Activated CD8-positive, alpha-beta memory T cell treated with anti-CD3 and anti-CD28 coated beads, Interleukin-2, amount 10 ng/mL, durations not matched to agents 7 days and 5 days (primary cell): ENCODE data around the gene SLC6A13. TPM values are rescaled to one million over a fixed set of nuclear protein-coding genes. Genes with fewer than 3 reads are reported as not detected.

ENCODE experiments used
- ATAC-seq: fragments of 150-1000 bp; cut with Tn5 transposase; one replicate; pipeline ENCODE4 v1.10.0; 2021; ENCODE audit warnings: moderate library complexity
- CTCF ChIA-PET: fragments of 350-600 bp; sonication (Branson Sonifier 250); formaldehyde crosslinking; loops from one replicate; lab custom pipeline; 2021; ENCODE audit warnings: antibody characterized with exemption; lab: Charles Lee
- DNase-seq: peaks from one replicate; pipeline ENCODE4 v3.0.0-alpha.2; 2020
- H3K27ac Mint-ChIP-seq: one replicate; pipeline ENCODE4 v1.8.0; 2021; ENCODE audit warnings: mild to moderate bottlenecking, mixed read lengths
- H3K27me3 Mint-ChIP-seq: one replicate; pipeline ENCODE4 v1.8.0; 2021; ENCODE audit warnings: mixed read lengths
- H3K36me3 Mint-ChIP-seq: one replicate; pipeline ENCODE4 v1.8.0; 2021; ENCODE audit warnings: mild to moderate bottlenecking, mixed read lengths
- H3K4me1 Mint-ChIP-seq: one replicate; pipeline ENCODE4 v1.8.0; 2021; ENCODE audit warnings: mixed read lengths
- H3K4me3 Mint-ChIP-seq: one replicate; pipeline ENCODE4 v1.8.0; 2021; ENCODE audit warnings: mild to moderate bottlenecking, moderate library complexity, mixed read lengths
- H3K9me3 Mint-ChIP-seq: one replicate; pipeline ENCODE4 v1.8.0; 2022; ENCODE audit warnings: low read depth, mixed read lengths
- total RNA-seq, 2 experiments: library from RNA; stranded (reverse); gene quantifications; one replicate each; pipeline ENCODE4 v1.2.3, GENCODE V29; 2021

Gene SLC6A13
- total RNA-seq, 2 experiments from 2014 or later: 0.35 TPM

DNA sequence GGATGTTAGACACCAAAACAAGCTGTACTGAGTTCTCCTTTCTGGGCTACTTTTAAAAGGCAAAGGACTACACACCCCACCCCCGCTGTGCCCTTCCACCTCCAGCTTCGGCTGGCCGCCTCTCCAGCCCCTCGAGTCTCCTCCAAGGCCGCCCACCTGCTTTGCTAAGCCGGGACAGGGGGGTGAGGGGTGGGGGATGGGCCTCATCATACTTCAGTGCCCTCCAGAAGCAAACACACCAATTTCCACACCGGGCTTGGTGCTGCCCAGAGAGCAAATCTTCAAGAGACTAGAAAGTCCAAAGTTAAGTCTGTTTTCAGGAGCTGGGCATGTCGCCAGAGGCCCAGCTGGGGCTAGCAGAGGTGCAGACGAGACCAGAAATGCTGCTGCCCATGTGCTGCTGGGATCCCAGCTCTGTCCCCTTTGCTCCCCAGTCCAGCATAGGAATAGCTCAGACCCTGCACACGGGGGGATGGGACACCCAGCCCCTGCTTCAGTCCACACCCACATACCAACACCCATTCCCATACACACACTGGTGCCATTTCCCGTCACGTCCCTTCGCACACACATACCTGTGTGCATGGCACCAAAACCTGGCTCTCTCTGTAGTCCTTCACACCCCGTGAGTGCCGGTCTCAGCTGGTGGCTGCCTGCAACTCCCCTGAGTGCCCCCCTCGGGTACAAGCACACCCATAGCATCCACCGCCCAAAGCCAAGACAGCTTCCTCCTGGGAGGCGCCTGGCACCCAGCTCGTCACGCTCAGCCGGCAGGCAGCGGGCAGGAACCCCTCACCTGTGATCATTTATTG lies 49.7 kb downstream of the SLC6A13 start:
- Mint-ChIP-seq H3K27me3 (peaks cover 43% of the 10 kb centered on the region), H3K4me1 (no peaks in the 10 kb centered on the region), H3K4me3 (no peak overlapping the region), H3K9me3 (no peaks in the 10 kb centered on the region), H3K36me3 (no peaks in the 10 kb centered on the region), H3K27ac (no peak overlapping the region)
- no peak for DNase-seq
- ATAC-seq: no peak
- CTCF ChIA-PET: no interaction called here

DNA sequence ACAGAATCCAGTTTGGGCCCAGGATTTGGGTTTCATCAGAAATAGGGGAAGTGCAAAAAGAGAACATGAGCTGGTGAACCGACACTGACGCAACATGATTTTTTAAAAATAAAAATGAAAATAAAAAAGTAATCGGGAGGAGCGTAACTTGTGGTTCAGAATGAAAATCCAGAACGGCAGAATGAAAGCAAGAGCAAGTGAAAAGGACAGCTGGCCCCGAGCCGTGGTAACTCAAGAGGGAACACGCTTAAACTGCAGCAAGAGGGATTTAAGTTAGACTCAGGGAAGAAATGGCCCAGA lies 50.3 kb downstream of the SLC6A13 start:
- Mint-ChIP-seq H3K9me3 (no peaks in the 10 kb centered on the region), H3K4me1 (no peaks in the 10 kb centered on the region), H3K4me3 (no peak overlapping the region), H3K36me3 (no peaks in the 10 kb centered on the region), H3K27ac (no peak overlapping the region), H3K27me3 (peaks cover 43% of the 10 kb centered on the region)
- no peak for DNase-seq
- CTCF ChIA-PET: interaction anchor here (1.0 kb wide), 1 partner anchor 23 kb away, joined by 4 read pairs; no protein-coding TSS in a partner anchor
- no peak for ATAC-seq

DNA sequence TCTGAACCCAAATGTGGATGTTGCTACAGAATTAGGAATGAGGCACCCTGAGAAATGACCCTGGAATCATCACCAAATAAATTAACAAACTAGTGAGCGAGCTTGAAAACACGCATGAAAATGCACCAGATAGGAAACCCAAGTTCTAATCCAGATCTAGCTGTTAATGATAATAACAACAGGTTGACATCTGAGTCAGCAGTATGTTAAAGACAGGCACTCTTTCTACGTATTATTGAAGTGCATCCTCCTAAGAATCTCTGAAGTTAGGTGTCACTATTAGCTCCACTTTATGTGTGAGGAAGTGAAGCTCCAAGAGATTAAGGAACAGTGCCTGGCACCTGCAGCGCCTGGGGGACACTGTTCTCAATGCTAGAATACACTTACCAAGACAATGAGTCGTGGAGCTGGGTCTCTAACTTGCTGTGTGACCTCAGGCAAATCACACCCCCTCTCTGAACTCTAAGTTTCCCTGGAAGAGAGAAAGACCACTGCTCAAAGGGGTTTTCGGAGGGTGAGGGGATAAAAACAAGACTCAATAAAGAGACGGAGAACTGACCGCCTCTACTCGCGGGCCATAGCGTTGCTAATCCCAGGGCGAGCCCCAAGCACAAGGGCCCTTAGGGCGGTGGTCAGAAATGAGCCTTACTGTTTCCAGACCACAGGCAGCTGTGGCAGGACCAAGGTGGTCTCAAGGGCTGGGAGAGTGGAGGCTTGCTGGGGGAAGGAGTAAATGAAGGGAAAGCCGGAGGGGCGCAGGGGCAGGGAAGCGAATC lies 50.8 kb downstream of the SLC6A13 start:
- H3K27me3 Mint-ChIP-seq: peaks cover 39% of the 10 kb centered on the region

DNA sequence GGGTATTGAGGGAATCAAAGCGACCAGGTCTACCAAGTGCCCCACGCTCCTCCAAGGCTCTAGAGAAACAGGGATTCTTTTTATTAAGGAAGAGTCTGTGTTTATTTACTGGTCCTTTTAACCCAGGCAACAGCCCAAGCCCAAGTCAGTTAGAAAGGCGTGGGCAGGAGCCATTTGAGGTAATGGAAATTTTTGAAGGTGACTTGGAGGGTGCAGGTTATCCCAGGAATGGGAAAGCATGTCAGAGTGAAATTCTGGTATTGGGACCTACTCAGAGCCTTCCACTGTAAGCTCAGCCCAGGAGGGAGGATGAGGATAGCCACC lies 51.5 kb downstream of the SLC6A13 start:
- Mint-ChIP-seq H3K4me1 (no peaks in the 10 kb centered on the region), H3K27ac (no peak overlapping the region), H3K36me3 (no peaks in the 10 kb centered on the region), H3K9me3 (no peaks in the 10 kb centered on the region), H3K27me3 (peaks cover 42% of the 10 kb centered on the region), H3K4me3 (no peak overlapping the region)
- ATAC-seq (no peak), DNase-seq (no peak)
- CTCF ChIA-PET: interaction anchor here (1.0 kb wide), 1 partner anchor 22 kb away, joined by 4 read pairs; no protein-coding TSS in a partner anchor

More for the DNA sequence above, 50.8 kb downstream of the SLC6A13 start:
- Mint-ChIP-seq H3K4me1 (no peaks in the 10 kb centered on the region), H3K4me3 (no peak overlapping the region), H3K36me3 (no peaks in the 10 kb centered on the region), H3K9me3 (no peaks in the 10 kb centered on the region), H3K27ac (no peak overlapping the region)
- CTCF ChIA-PET: interaction anchor here (1.0 kb wide), 1 partner anchor 23 kb away, joined by 4 read pairs; no protein-coding TSS in a partner anchor
- DNase-seq (no peak), ATAC-seq (no peak)

DNA sequence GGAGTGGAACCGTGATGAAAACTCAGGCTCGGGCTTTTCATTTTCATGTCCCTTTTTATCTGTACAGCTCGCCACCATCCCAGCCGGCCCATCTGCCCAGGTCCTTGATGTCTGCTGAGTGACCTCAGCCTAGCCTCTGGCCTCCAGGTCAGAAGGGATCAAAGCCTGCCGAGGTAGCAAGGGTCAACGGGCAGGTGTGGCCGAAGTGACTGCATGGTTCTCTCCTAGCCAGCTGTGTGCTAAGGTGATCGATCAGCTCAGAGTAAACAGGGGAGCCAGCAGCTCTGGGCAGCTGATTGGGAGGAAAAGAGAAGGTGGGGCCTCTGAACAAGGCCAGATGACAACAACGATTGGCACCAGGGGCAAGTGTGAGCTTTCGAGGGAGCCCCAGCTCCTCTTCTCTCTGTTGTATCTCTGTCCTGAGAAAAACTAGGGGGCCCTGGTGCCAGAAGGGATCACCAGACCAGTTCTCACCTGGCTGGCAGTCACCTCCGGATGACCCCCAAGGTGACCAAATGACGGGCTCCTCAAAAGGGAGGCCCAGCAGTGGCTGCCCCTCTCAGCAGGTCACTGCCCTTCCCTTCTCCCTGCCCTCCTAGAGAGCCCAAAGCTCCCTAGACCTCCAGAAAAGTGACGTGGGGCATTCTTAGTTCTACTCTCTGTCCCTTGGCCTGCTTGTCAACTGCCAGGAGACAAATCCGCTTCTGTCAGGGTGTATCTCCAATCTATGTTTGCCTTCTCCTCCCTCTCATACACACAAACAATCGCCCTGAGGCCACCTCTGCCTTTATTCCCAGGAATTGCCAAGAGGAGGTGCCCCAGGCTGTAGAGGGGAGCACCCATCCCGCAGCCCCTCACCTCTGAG lies 52.1 kb downstream of the SLC6A13 start:
- H3K27me3 Mint-ChIP-seq: peaks cover 47% of the 10 kb centered on the region
- ATAC-seq (no peak), DNase-seq (no peak)
- no peak overlapping the region for H3K4me3 Mint-ChIP-seq
- H3K27ac Mint-ChIP-seq: no peak overlapping the region
- H3K9me3 Mint-ChIP-seq: no peaks in the 10 kb centered on the region
- no peaks in the 10 kb centered on the region for H3K4me1 Mint-ChIP-seq
- CTCF ChIA-PET: no interaction called here
- no peaks in the 10 kb centered on the region for H3K36me3 Mint-ChIP-seq

DNA sequence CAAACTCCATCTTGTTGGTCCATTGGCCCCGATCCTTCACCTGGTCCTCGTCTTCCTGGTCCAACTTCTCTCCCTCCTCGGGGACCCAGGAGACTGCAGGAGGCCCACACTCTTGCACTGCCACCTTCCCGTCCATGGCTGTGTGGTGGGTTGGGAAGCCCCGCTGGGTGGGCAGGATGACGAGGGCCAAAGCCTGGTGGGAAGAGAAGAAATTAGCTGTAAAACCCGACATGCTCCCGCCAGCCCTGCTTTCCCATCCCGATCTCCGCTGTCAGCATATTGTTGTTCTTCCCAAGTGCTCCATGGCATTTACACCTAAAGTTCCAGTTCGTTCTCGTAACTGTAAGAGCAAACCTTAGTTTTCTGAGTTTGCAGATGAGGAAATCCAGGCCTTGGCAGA lies 52.8 kb downstream of the SLC6A13 start:
- Mint-ChIP-seq H3K9me3 (no peaks in the 10 kb centered on the region), H3K4me1 (no peaks in the 10 kb centered on the region), H3K27ac (no peak overlapping the region), H3K36me3 (no peaks in the 10 kb centered on the region), H3K4me3 (no peak overlapping the region), H3K27me3 (peaks cover 48% of the 10 kb centered on the region)
- no peak for ATAC-seq
- DNase-seq: no peak
- CTCF ChIA-PET: interaction anchor here (0.9 kb wide), 1 partner anchor 10 kb away, joined by 4 read pairs; no protein-coding TSS in a partner anchor

DNA sequence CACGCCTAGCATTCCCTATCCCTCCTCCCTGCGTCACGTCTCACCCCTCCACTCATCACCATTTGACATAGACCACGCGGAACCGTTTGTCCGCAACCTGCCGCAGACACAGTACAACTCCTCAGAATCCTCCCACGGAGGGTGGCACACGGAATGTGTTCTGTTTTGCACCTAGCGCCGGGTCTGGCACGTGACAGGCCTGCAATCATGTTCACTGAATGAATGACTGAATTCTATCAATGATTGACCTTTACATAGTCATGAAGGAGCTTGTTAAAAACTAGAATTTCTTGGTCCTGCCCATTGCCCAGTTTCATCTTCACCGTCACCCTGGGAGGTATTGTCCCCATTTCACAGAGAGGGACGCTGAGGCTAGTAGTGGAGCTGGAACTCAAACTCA lies 53.4 kb downstream of the SLC6A13 start:
- Mint-ChIP-seq H3K9me3 (no peaks in the 10 kb centered on the region), H3K27me3 (peaks cover 47% of the 10 kb centered on the region), H3K27ac (no peak overlapping the region), H3K36me3 (no peaks in the 10 kb centered on the region), H3K4me1 (no peaks in the 10 kb centered on the region), H3K4me3 (no peak overlapping the region)
- ATAC-seq (no peak), DNase-seq (no peak)
- CTCF ChIA-PET: interaction anchor here (0.9 kb wide), 1 partner anchor 10 kb away, joined by 4 read pairs; no protein-coding TSS in a partner anchor

DNA sequence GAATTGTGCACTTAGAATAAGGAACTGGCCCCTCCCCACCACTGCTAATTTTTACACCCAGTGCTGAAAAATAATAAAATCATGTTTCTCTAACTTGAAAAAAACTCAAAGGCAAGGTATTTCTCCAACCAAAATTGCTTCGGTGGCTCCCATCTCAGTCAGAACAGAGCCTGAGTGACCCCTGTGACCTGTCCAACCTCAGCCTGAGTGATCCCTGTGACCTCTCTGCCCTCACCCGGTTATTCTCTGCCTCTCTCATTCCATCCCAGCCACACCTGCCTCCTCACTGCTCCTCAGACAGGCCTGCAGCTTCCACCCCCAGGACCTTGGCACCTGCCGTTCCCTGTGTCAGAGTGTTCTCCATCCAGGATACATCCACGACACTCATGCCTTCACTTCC lies 53.8 kb downstream of the SLC6A13 start:
- H3K9me3 Mint-ChIP-seq: no peaks in the 10 kb centered on the region
- CTCF ChIA-PET: no interaction called here
- H3K27me3 Mint-ChIP-seq: peaks cover 52% of the 10 kb centered on the region

DNA sequence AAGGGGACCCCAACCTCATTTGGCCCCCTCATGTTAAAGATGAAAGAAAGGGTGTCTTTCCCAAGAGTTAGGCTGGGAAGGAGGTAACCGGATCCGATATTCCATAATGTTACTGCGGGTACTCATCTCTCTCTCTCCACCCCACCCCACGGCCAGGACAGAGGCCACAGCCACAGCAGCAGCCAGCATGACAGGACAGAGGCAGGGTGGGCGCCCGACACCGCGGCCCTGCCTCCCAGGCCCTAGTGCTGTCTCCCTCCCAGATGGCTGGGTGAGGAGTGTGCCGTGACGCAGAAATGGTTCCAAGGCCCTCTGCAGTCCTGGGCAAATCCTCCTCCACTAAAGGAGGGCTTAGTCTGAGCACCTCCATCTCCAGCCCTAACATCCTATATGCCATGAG lies 54.8 kb downstream of the SLC6A13 start:
- no peaks in the 10 kb centered on the region for H3K9me3 Mint-ChIP-seq
- no peak for ATAC-seq
- DNase-seq: no peak
- no peak overlapping the region for H3K4me3 Mint-ChIP-seq
- peaks cover 50% of the 10 kb centered on the region for H3K27me3 Mint-ChIP-seq
- no peaks in the 10 kb centered on the region for H3K36me3 Mint-ChIP-seq
- H3K27ac Mint-ChIP-seq: no peak overlapping the region
- H3K4me1 Mint-ChIP-seq: no peaks in the 10 kb centered on the region
- CTCF ChIA-PET: no interaction called here

More for the DNA sequence above, 53.8 kb downstream of the SLC6A13 start:
- Mint-ChIP-seq H3K4me3 (no peak overlapping the region), H3K36me3 (no peaks in the 10 kb centered on the region), H3K27ac (no peak overlapping the region), H3K4me1 (no peaks in the 10 kb centered on the region)
- DNase-seq (no peak), ATAC-seq (no peak)

DNA sequence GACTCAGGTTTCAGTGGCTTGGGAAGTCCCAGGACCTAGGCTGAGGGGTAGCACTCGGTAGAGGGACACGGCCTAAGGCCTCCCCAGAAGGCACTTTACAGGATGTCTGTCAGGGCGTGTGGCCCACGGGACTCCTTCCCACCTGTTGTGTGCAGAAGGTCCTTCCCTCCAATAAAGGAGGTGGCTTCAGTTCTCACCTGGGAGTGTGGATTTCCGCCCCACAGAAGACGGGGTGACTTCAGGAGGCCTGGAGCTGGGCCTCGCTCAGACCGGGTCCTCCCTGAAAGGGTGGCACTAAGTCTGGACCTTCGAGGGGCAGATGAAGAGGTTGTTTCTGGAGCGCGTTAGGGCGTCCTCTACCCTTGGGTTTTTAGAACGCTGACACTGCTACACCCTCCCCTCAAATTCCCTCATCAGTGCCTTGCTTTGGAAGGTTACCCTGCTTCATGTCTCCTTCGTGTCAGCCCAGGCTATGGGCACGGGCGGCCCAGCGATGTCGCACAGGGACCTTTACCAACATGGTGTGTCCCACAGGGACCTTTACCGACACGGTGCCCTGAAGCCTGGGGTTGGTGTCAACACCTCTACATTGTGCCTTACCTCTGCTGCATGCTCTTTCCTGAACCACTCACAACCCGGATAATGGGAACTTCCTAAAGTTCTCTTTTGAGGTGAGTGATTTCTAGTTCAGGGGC lies 55.7 kb downstream of the SLC6A13 start:
- CTCF ChIA-PET: no interaction called here
- H3K9me3 Mint-ChIP-seq: no peaks in the 10 kb centered on the region
- DNase-seq (no peak), ATAC-seq (no peak)
- H3K27ac Mint-ChIP-seq: no peak overlapping the region
- no peaks in the 10 kb centered on the region for H3K4me1 Mint-ChIP-seq
- H3K27me3 Mint-ChIP-seq: peaks cover 51% of the 10 kb centered on the region
- H3K4me3 Mint-ChIP-seq: no peak overlapping the region
- no peaks in the 10 kb centered on the region for H3K36me3 Mint-ChIP-seq

DNA sequence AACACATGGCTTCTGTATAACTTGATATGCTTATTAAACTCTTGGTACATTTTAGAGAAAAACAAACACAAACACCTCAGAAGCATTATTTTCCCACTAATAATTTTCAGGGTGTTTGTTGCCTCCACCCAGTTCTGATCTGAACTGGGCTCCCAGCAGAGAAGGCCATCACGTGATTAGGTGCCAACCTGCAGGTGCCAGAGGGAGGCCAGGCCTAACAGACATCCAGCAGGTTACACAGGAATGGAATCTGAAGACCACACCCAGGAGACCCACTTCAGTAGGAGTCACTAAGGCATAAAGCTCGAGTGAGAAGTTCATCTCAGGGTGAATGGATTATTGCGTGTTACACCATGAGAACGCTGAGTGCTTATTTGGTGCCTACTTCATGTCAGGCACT lies 57.6 kb downstream of the SLC6A13 start:
- Mint-ChIP-seq H3K4me3 (no peak overlapping the region), H3K4me1 (no peaks in the 10 kb centered on the region), H3K36me3 (no peaks in the 10 kb centered on the region), H3K9me3 (no peaks in the 10 kb centered on the region), H3K27ac (no peak overlapping the region), H3K27me3 (peaks cover 50% of the 10 kb centered on the region)
- no peak for ATAC-seq
- no peak for DNase-seq
- CTCF ChIA-PET: no interaction called here

DNA sequence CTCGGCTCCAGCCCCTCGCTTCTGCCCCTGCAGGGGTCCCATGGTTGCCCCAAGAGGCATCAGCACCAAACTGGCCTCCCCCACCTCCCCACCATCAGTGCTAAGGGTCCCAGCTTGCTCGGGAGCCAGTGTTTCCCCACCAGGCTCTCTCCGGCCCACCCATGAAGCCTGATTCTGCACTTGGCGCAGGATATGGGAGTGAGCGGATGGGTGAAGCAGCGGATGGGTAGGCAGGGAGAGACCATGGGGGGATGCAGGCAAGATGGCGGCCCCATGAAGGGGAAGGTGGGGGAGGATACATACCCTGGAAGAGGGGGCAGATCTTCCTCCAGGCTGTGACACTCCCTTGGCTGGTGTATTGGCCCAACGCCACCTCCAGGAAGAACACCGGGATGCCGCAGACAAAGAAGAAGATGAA lies 58.4 kb downstream of the SLC6A13 start:
- CTCF ChIA-PET: no interaction called here
- H3K4me1 Mint-ChIP-seq: no peaks in the 10 kb centered on the region
- no peaks in the 10 kb centered on the region for H3K36me3 Mint-ChIP-seq
- DNase-seq (no peak), ATAC-seq (no peak)
- H3K27ac Mint-ChIP-seq: no peak overlapping the region
- H3K4me3 Mint-ChIP-seq: no peak overlapping the region
- peaks cover 52% of the 10 kb centered on the region for H3K27me3 Mint-ChIP-seq
- no peaks in the 10 kb centered on the region for H3K9me3 Mint-ChIP-seq
